Erythroblast (primary cell): ENCODE measurements around the gene BIN2.

ENCODE experiments used
- GATA1 ChIP-seq: IDR thresholded peaks from 2 replicates; pipeline ENCODE4 v1.6.1; 2011; ENCODE audit warnings: low read depth, mild to moderate bottlenecking, control low read depth, low read length, moderate library complexity
- POLR2A ChIP-seq: IDR thresholded peaks from 2 replicates; pipeline ENCODE4 v1.6.1; 2011; ENCODE audit warnings: mild to moderate bottlenecking, low read length

GRCh38 chr12:51361161-51362016 is 37.4 kb upstream of the BIN2 start:
- TF ChIP-seq POLR2A: no peak
- no peak for TF ChIP-seq GATA1
